ENCODE results near the gene SHPK. TPM values are rescaled to one million over a fixed set of nuclear protein-coding genes. Genes with fewer than 3 reads are reported as not detected.
A peak's percentile ranks its signal among the peaks of the same experiment; 100 is the strongest.
"Not testable (repeated sequence)": the region's sequence is repeated elsewhere in the genome, so short reads cannot be mapped to it uniquely, and the experiment has no call there.

Gene SHPK
- total RNA-seq, 1 donor from 2014 or later: 19.7 TPM

DNA sequence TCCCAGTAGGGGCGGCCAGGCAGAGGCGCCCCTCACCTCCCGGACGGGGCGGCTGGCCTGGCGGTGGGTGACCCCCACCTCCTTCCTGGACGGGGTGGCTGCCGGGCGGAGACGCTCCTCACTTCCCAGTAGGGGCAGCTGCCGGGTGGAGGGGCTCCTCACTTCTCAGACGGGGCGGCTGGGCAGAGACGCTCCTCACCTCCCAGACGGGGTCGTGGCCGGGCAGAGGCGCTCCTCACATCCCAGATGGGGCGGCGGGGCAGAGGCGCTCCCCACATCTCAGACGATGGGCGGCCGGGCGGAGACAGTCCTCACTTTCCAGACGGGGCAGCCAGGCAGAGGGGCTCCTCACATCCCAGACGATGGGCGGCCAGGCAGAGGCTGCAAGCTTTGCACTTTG is 71.8 kb downstream of the SHPK start:
- DNase-seq (ENCODE audit: low spot score); H3K4me3 Mint-ChIP-seq (ENCODE audit: low read depth); H3K27ac Mint-ChIP-seq; H3K4me1 Mint-ChIP-seq (ENCODE audit: low read depth); intact Hi-C loops (cut with micrococcal nuclease); H3K27me3 Mint-ChIP-seq (ENCODE audit: low read depth); H3K36me3 Mint-ChIP-seq (ENCODE audit: low read depth); H3K9me3 Mint-ChIP-seq: not testable (repeated sequence)

GRCh38 chr17:3559270-3559645 is 76.8 kb downstream of the SHPK start:
- DNase-seq (ENCODE audit: low spot score): no peak
- Mint-ChIP-seq H3K27ac (peak overlapping the region; percentile 46), H3K36me3 (ENCODE audit: low read depth) (no peaks in the 10 kb centered on the region), H3K9me3 (no peaks in the 10 kb centered on the region), H3K27me3 (ENCODE audit: low read depth) (no peaks in the 10 kb centered on the region), H3K4me1 (ENCODE audit: low read depth) (peaks cover 20% of the 10 kb centered on the region), H3K4me3 (ENCODE audit: low read depth) (no peak overlapping the region)
- intact Hi-C loops (cut with micrococcal nuclease): no loop called here

DNA sequence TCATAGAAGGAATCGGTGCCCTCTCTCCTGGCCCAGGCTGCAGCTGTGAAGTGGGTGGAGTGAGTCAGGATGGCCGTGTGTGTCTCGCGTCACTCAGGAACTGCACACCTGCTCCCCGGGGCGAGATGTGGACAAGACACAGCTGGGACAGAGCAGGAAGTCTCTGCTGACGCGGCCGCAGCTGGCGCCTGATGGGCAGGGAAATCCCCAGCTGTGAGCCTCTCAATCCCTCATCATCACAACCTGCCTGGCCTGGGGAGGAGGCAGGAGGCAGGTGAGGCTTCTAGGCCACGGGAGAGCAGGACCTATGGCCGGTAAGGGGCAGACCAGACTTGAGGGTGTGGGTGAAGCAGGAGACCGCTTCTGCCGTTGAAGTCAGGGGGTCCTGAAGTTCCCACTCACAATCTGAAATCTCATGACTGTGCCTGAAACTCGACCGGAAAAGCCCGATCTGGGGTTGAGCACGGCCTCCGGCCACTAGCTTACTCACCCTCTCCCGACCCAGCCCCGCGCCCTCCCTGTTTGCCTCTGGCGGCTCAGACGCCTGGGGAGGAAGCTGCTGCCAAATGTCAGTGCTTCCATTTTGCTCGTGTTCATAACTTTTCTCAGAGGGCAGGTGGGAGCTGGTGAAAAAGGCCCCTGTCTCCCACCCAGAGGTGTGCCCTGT is 77.3 kb downstream of the SHPK start:
- Mint-ChIP-seq H3K4me1 (ENCODE audit: low read depth) (peaks cover 20% of the 10 kb centered on the region), H3K36me3 (ENCODE audit: low read depth) (no peaks in the 10 kb centered on the region), H3K9me3 (no peaks in the 10 kb centered on the region), H3K27ac (peak overlapping the region; percentile 75), H3K4me3 (ENCODE audit: low read depth) (no peak overlapping the region), H3K27me3 (ENCODE audit: low read depth) (no peaks in the 10 kb centered on the region)
- peak; percentile 31 for DNase-seq (ENCODE audit: low spot score)
- intact Hi-C loops (cut with micrococcal nuclease): no loop called here

Other genes with a start within 250 kb of the SHPK start
- gene OR3A2, start 249.9 kb downstream of the SHPK start, total RNA-seq: 0.46 and 0.62 TPM in 2 replicates
- gene OR1E1, start 237.8 kb downstream of the SHPK start, total RNA-seq: not detected in 2 replicates
- not detected in 2 replicates for gene OR3A3, start 224.9 kb downstream of the SHPK start, total RNA-seq
- gene OR1E2, start 202.4 kb downstream of the SHPK start, total RNA-seq: not detected in 2 replicates
- gene SPATA22, start 164.4 kb downstream of the SHPK start, total RNA-seq: not detected in 2 replicates
- not detected in 2 replicates for gene ASPA, start 160.3 kb downstream of the SHPK start, total RNA-seq
- 0.46 and 0.92 TPM in 2 replicates for gene TRPV3, start 78.4 kb downstream of the SHPK start, total RNA-seq
- 6.1 and 6.8 TPM in 2 replicates for gene TRPV1, start 26.8 kb downstream of the SHPK start, total RNA-seq
- 46.6 and 47.9 TPM in 2 replicates for gene CTNS, start 510 bp upstream of the SHPK start, total RNA-seq
- gene TAX1BP3, start 32.3 kb upstream of the SHPK start, total RNA-seq: 39.0 and 40.9 TPM in 2 replicates
- gene EMC6, start 32.6 kb upstream of the SHPK start, total RNA-seq: 61.7 and 64.9 TPM in 2 replicates
- 111 and 118 TPM in 2 replicates for gene P2RX5, start 59.9 kb upstream of the SHPK start, total RNA-seq
- 23.0 and 23.4 TPM in 2 replicates for gene HASPIN, start 87.7 kb upstream of the SHPK start, total RNA-seq
- gene ITGAE, start 164.9 kb upstream of the SHPK start, total RNA-seq: 36.2 and 42.4 TPM in 2 replicates
- gene NCBP3, start 210.0 kb upstream of the SHPK start, total RNA-seq: 49.2 and 57.2 TPM in 2 replicates

Measured in activated T-helper 2 cell treated with anti-CD3 and anti-CD28 coated beads, Interferon-gamma antibody, Interleukin-2, Interleukin-4, amounts not matched to agents 10 μg/mL and 5 μg/mL and 100 μg/mL, durations not matched to agents 14 hours and 24 hours and 36 hours (primary cell).